ENCODE results near the gene MST1R.

Gene MST1R

DNA sequence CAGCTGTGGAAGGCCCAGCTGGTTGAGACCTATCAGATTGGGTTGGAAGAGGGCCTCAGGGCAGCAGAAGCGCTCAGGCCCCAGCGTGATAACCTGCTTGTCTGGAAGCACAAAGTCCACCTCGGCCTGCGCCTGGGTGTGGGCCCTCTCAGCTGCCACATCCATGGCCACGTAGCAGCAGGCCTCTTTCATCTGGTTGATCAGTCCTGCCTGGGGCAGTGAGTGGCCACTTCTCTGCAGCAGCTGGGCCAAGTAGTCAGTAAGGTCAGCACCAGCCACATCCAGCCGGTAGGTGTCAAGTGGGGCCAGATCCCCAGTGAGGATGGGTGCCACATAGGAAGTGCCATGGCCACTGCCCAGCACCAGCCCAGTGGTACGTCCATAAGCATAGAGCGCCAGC lies 30.1 kb downstream of the MST1R start:
- no peak for DNase-seq

DNA sequence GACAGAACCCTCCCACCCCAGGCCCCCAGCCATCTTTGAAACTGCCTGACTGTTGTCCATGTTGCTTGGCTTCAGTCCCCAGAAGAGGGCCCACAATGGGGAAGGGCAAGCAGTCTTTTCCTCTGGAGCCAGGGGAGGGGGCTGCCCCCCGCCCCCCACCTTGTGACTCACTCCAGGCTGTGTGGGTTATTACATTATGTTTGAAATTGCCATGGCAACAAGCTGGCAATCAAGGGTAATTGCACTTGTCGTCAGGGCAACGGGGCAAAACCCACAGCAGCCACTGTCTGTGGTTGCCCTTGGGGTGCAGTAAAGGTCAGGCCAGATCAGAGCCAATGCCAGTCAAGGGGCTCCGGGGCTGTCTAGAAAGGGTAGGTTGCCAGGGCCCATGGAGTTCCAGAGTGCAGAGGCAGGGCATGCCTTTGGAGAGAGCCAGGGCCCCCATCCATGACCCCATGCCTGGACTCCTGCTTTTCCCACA lies 30.8 kb downstream of the MST1R start:
- peak; percentile 20 for DNase-seq

DNA sequence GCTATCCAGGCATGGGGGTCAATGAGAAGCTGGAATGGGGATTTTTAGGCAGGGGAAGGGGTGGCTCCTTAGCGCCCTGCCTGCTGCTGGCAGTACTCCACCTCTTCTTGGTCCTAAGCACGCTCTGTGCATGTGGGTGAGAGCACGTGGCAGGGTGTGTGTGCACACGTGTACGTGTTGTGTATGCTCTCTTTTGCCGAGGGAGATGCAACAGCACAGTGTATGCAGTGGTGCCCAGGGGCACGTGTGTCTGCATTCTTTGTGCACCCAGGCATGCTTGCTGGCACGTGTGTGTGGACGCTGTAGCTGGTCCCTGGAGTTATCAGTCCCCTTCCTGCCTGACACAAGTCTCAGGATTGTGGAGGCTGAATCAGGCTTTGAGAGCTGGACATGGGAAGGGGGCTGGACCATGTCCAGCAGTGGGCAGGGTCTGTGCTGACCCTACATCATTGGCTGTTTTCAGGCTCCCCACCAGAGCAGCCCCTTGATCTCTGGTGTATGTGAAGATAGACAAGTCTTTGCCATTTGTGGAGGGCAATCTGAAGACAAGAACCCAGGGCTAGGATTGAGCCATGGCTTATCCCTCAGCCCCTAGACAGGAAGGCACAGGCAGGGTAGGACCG lies 32.0 kb downstream of the MST1R start:
- DNase-seq: no peak

DNA sequence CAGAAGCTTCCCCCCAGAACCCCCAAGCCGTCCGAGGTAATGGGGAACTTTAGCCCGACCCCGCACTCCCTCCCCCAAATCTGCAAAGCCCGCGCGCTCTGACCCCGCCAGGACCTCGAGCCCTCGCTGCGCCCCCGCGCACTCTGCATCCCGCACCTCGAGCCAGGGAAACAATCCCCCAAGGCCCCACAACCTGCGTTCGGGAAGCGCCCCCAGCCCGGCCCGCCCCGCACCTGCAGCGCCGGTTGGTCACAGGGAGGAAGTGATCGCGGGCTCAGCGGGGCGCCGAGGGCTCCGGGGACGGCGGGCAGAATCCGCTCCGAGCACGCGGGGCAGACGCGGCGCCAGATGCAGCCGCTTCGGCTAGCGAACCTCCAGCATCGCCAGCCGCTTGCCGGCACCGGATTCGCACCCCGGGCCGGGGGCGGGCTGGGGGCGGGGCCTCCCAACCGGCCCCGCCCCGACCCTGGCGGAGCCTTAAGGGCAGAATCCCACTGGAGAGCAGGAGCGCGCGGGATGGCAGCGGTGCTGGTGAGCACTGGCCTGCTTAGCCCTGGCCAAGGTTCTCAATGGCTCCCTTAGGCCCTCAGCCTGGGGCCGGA lies 34.0 kb downstream of the MST1R start, which contains the start of gene CAMKV:
TSS of gene CAMKV (minus strand) at position 382 of the 602 bp plus-strand sequence. CDS start 7,518 bp downstream, outside the sequence.
- DNase-seq: peak; percentile 24

DNA sequence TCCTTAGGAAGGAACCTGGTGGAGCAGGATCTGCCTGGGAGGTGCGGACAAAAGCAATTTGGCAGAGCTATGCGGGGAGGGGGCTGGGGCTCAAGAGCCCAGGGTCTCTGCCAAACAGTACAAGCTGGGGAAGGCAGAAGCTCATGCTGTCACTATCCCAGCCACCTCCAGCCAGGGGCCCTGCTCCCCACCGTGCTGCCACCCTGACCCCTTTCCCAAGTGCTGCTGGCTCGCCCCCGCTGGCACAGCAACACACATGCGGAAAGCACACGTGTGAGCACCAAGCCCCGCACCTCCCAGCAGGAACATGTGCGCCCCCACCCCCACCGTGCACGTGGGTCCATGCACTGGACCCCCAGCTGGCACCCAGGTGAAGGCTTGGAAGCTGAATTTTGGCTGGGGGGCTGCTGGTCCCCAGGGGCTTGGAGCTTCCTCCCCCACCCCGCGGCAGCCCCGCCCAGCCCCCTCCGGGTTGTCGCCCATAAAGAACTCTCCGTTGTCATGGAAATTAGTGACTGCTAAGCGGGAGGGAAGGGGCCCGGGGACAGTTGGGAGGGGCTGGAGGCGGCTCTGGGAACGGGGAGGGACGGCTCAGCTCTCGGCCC lies 34.7 kb downstream of the MST1R start:
- DNase-seq: no peak

DNA sequence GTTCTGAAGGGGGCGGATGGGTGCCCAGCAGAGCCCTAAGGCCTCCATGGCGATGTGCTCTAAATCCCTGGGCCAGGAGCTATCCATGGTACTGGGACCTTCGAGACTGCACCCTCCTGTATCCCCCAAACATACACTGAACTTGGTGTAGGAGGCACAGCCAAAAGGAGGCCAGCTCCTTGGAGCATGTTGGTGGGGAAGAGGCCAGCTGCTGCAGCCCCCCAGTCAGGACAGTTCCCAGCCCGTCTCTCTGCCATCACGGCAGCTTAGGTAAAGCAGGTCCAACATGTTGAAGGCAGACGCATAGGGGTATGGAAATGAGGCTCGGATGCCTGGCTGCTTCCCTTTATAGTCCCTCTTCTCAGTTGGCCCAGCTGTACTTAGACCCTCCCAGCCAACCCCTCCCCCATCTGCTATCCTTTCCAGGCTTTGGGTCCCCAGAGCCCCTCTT lies 35.8 kb downstream of the MST1R start:
- DNase-seq: no peak

DNA sequence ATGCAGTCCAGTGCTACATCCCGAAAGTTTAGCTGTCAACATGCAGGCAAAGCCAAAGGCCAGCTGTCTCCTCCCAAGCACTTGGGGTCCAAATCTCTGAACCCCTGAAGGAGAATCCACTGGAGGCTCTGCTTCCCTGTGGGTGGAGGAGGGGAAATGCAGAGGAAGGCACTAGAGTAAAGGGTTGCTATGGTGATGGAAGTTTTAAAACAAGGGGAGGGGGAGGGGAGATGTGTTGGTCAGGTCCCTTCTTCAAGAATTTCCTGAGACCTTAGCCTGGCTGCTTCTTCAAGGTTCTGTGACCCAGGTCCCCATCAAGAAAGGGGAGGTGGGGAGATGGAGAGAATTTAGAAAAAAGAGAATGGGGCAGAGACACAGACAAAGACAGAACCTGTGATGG lies 36.3 kb downstream of the MST1R start:
- DNase-seq: no peak

DNA sequence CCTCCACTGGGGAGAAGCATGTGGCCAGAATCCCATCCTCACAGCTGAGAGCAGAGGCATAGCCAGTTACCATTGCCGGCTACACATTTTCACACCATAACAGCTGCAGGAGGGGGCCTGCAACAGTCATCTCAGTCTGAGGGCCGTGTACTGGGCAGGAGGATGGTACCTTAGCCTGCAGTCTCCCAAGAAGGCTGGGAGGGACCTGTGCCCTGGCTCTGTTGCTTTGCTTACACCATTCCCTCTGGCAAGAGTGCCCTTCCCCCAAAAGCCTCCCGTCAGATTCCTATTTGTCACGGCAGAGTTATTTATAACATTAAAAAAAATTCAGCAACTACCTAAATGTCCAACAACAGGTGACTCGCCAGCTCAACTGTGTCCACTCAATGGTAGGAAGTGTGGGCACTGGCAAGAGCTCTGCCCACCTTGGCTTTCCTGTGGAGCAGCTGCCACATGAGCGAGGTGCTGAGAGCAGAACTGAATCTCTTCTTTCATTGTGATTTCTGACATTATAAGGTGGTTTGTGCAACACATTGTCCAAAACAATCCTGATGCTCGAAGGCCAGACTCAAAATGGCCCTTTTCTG lies 38.4 kb downstream of the MST1R start:
- no peak for DNase-seq

DNA sequence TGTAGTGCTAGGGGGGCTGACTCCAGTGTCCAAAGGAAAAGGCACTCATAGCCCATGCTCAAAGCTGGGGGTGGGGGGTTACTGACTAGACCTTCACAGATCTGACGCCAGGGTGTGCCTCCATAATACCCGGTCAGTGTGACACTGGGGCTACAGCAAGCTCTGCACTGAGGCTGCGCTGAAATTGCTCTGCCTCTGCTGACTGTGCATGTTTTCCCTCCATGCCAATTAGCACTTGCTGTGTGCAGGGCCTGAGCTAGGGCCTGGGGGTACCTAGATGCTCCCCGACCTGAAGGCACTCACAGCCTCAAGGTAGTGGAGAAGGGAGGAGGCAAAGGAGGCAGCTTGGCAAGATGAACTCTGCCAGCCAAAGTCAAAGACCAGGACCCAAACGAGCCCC lies 39.2 kb downstream of the MST1R start:
- no peak for DNase-seq

DNA sequence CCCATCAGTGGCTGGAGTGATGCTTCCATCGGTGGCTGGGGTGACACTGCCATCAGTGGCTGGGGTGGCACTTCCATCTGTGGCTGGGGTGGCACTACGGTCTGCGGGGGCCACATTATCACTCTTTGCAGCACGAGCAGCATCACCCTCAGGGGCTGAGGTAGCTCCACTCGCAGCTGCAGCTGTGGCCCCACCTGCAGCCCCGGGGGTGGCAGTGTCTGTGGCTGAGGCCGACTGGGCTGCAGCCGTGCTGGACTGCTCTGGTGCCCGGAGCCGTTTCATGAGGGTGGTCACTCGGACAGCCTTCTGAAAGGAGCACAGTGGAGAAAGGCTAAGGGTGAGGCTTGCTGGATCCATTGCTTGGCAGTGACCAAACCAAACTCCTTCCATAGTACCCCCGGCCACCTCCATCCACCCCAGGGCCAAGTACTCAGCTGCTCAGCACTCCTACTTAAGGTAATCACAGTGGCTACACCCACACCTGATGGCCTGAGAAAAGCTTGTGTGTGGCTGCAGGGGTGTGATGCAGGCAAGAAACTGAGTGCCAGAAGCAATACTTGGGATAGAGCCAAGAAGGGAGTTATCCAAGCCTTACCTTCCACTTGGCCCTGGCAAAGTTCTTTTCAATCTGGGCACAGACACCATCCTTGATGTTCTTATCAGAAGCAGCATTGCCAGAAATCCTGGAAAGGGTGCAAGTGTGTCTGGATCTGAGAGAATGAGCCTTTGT lies 43.9 kb downstream of the MST1R start:
- DNase-seq: no peak

DNA sequence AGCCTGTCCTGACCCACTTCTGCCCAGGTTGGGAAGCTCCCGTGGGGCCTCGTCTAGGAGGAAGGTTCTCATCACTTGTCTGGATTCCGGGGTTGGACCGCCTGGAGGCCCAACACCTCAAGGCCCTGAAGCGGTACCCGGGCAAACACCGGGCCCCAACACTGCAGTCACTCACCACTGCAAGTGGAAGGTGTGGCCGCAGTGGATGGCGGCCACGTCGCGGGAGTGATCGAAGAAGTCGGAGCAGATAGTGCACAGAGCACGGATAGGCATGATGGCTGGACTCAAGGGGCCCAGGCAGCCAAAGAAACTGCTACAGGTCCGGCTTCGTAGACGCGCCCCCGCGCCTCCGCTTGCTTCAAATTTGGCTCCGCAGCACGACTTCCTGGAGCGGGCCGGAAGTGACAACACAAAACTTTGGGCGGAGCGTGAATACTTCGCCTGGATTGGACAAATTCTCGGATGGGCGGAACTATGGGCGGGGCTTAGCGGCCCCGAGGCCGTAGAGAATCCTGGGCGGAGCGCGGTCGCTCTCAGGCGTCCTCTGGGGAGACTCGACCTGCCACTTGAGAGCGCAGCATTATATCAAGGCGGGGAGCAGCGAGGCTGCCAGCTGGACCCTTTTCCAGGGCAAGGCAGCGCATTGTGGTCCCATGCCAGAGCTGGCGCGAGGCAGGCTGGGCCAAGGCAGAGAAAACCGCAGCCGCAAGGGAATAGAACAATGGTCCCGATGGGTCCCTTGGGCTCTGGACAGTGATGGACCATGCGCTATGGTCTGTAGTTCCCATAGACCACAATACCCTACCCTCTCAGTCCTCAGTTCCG lies 47.3 kb downstream of the MST1R start, which contains the start of gene TRAIP:
TSS of gene TRAIP (minus strand) at position 384 of the 825 bp plus-strand sequence. CDS start at position 273, 111 bp downstream.
- DNase-seq: peak; percentile 87

DNA sequence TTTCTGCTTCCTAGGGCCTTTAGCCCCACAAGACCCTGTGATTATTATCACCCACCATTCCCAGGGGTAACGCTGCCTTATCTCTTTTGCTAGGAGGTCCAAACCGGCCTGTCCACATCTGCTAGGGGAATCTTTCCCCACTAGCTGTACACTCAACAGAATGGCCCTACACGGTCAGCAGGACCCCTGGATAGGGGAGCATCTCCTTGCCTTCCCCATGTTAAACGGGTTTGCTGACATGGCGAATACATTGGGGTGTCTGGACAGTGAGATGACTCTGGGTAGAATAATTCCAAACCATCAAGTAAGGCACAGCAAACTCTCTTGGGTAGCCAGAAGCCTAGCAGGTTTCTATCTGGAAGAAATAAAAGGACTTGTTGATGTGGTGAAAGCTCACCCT lies 48.0 kb downstream of the MST1R start:
- DNase-seq: no peak

DNA sequence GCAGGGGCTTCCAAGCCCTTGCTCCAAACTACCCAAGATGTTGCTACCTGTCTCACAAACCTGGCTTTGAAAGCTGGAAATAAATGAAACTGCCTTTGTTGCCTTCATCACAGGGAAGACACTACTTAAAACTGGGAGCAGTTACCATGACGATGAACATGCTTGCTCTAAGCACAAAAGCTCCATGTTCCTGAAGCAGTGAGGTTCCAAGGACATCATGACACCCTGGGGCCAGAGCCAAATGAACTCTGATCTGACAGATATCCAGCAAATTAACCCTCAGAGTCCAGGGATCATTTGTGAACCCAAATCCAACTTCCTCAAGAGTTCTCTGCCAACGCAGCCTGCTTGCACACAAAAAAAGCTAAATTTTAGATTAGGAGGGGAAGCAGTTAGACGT lies 58.0 kb downstream of the MST1R start:
- DNase-seq: no peak

DNA sequence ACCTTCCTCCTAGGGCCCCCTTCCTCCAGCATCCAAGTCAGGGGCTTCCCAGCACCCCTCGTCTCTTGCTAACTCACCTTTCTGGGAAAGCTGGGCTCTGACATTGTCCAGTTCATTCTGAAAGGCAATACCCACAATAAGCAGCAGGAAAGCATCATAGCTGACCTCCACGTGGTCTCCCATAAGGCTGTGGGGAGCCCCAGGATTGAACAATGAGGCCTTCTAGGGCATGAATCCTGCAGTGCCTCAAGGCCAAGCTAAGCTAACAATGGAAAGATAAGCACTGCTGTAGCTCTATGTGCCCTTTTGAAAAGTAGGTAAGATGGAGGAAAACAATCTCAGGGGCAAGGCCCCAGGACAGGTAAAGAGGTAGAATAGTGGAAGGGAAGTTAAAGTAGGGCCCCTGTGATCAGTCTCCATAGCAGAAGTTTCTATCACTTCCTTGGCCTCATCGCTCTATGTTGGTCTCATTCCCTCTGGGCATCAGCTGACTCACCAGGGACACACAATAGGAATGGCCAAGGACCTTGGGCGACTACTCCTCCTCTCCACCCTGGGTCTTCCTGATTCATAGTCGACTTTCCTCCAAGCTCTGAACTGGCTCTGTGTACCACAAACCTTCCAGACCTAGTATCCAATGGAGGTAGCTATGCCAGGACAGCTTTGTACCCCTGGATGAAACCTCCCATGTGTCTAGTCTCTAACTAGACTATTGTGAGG lies 59.0 kb downstream of the MST1R start:
- no peak for DNase-seq

DNA sequence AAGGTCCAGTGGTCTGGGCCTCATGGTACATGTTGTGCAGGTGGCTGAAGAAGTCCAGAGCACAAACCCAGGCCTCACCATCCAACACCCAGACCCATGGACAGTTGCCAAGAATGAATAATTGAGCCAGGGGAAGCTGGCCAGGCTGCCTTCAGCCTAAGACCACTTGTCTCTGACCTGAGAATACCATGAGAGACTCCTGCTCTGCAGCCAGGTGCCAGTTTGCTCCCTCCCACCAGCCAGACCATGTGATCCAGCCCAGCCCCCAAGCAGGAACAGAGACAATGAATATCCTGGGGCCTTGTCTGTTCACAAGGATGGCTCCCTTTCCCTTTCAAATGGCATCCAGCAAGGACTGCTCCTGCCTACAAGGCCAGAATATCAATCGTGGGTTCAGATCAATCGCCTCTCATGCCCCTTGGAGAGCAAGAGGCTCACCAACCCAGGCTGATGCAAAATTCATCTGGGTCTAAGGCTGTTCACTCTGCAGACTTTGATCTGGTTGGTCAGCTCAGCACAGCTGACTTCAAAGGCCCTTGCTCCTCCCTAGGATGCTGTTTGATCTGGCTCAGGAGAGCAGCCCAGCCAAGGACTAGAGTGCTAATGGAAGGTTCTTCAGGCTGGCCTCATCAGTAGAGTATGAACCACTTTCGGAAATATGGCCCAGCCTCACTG lies 60.7 kb downstream of the MST1R start:
- DNase-seq: no peak

DNA sequence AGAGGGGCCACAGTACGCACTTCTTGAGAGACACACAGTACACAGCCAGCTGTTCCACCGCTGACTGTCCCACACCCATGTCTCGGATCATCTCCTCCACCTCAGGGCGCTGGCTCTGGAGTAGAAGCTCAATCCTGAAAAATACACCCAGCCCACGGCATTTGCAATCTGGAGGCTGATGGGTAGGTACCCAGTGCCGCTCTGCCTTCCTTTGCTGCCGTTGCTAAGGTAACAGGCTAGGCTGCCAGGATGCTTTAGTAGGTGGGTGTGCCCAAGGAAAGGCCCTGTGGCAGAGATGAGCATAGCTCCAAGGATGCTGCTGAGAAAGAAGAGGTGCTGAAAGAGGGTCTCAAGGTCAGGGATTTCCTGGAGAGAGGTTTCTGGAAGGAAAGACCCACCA lies 61.9 kb downstream of the MST1R start:
- no peak for DNase-seq

DNA sequence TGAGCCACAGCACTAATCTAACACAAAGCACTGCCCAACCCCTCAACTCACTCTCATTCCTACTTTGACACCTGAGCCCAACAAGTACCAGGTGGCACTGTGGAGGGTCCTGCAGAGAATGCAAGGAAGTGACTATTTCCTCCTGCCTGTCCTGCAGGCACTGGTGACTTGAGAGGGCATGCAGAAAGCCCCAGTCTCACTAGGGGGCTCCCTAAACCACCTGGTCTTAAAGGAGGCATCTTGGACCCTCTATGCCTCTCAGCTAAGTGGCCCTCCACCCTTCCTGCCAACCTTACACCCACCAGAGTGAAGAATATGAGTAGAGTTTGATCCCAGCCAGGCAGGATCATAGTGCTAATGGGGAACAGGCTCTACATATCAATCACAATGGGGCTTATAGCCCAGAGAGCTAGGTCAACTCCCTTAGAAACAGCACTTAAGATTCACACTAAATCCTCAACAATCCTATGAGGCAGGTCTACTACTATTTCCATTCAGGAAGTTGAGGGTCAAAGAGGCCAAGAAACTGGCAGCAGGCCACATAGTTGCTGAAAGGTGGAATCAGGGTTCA lies 62.5 kb downstream of the MST1R start:
- no peak for DNase-seq

DNA sequence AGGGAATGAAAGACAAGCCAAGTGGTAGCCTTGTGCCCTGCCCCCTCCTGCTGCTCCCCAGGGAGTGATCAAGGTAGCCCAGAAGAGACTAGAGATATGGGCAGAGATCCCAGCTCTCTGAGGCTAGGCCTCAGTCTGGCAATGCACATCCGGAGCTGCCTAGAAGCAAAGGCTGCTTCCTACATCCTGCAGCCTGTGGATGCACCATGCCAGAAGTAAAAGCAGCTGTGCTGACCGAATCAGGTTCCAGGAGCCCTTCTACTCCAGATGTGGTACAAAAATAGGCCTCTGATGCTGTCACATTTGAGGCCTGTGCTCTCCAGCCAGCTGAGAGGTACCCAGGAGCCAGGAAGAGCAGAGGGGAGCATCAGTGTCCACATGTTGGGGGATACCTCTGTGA lies 63.3 kb downstream of the MST1R start:
- no peak for DNase-seq

DNA sequence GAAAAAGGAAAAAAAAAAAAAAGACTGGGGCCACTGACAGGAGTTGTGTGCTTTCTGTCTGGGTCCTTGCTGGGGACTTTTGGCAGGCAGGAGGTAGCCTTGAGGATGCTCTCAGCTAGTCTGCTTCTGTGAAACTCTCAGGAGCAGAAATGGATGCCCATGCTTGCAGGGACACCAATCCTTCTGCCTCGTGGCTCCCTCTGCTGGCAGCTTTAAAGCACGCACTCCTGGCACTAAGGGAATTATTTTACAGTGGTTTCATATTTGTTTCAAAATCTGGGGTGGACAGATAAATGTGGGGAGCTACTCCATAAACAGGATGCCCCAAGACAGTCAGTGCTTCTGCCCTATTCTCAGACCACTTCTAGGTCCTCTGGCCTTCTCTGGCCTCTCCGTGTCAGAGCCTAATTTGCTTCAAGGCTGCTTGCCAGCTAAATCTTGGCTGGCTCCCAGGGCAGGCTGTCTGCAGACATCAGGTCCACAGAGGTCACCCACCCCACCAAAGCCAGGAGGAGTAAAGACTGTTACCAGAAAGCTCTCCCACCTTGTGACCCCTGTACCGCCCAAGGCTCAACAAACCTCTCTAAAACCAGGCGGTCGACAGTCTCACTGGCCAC lies 64.4 kb downstream of the MST1R start:
- peak; percentile 73 for DNase-seq
